Loucy (cell line): Measurements from ENCODE around the gene GPATCH2L.

Source experiments
- H2AFZ ChIP-seq: fragments of 200-600 bp; sonication (generic); 2 replicates; pipeline ENCODE4 v1.6.0; 2016; ENCODE audit warnings: antibody characterized with exemption, mild to moderate bottlenecking, low read length, moderate library complexity
- H3F3A ChIP-seq: fragments of 200-600 bp; 2 replicates; pipeline ENCODE4 v1.6.0; 2016; ENCODE audit warnings: antibody characterized with exemption, low read depth, mild to moderate bottlenecking
- H3K27me3 ChIP-seq: fragments of 200-600 bp; sonication (generic); 2 replicates; pipeline ENCODE4 v1.6.1; 2014; ENCODE audit warnings: low read length, mild to moderate bottlenecking; ENCODE audit not compliant: insufficient read depth, poor library complexity, severe bottlenecking
- H3K36me3 ChIP-seq: fragments of 200-600 bp; sonication (generic); 2 replicates; pipeline ENCODE4 v1.6.1; 2016; ENCODE audit warnings: low read length; ENCODE audit not compliant: insufficient read depth
- H3K4me1 ChIP-seq: fragments of 200-600 bp; sonication (generic); 2 replicates; pipeline ENCODE4 v1.5.1; 2014; ENCODE audit warnings: low read length, mild to moderate bottlenecking; ENCODE audit not compliant: insufficient read depth, poor library complexity, severe bottlenecking
- H3K4me2 ChIP-seq: fragments of 200-600 bp; sonication (generic); 2 replicates; pipeline ENCODE4 v1.6.0; 2014; ENCODE audit warnings: antibody characterized with exemption, low read length, low read depth, mild to moderate bottlenecking; ENCODE audit not compliant: poor library complexity, severe bottlenecking
- H3K4me3 ChIP-seq: fragments of 200-600 bp; sonication (generic); 2 replicates; pipeline ENCODE4 v1.5.1; 2014; ENCODE audit warnings: low read length, mild to moderate bottlenecking, mixed read lengths; ENCODE audit not compliant: poor library complexity, severe bottlenecking
- H3K79me2 ChIP-seq: fragments of 200-600 bp; sonication (generic); 2 replicates; pipeline ENCODE4 v1.6.1; 2014; ENCODE audit warnings: low read length; ENCODE audit not compliant: insufficient read depth
- H3K9ac ChIP-seq: fragments of 200-600 bp; sonication (generic); 2 replicates; pipeline ENCODE4 v1.6.0; 2014; ENCODE audit warnings: mild to moderate bottlenecking, low read depth, low read length, moderate library complexity; ENCODE audit not compliant: poor library complexity, severe bottlenecking
- H3K9me2 ChIP-seq: fragments of 200-600 bp; sonication (generic); replicated peaks from 2 replicates; pipeline ENCODE4 v1.6.1; 2016; ENCODE audit warnings: low read depth, low read length, mixed read lengths
- H3K9me3 ChIP-seq: fragments of 200-600 bp; sonication (generic); 2 replicates; pipeline ENCODE4 v1.6.1; 2014; ENCODE audit warnings: mild to moderate bottlenecking, antibody characterized with exemption, low read length, low read depth; ENCODE audit not compliant: insufficient read depth
- H4K20me1 ChIP-seq: fragments of 200-600 bp; sonication (generic); 2 replicates; pipeline ENCODE4 v1.6.0; 2014; ENCODE audit warnings: antibody characterized with exemption, low read length, mild to moderate bottlenecking; ENCODE audit not compliant: insufficient read depth, poor library complexity, severe bottlenecking
- CTCF ChIP-seq: fragments of 200-600 bp; sonication (generic); conservative IDR thresholded peaks from 2 replicates; pipeline ENCODE4 v1.5.1; 2014; ENCODE audit warnings: mild to moderate bottlenecking, antibody characterized with exemption, low read length
- EZH2phosphoT487 ChIP-seq: fragments of 200-600 bp; IDR thresholded peaks from 2 replicates; pipeline ENCODE4 v1.6.1; 2018; ENCODE audit warnings: antibody characterized with exemption, mild to moderate bottlenecking, moderate library complexity, borderline replicate concordance

GPATCH2L gene

GRCh38 chr14:76245097-76245496 lies 93.4 kb downstream of the GPATCH2L start:
- no peak overlapping the region for H3K4me3 ChIP-seq
- H3K9ac ChIP-seq = no peak overlapping the region
- H3K27me3 ChIP-seq = no peaks in the 10 kb centered on the region
- no peak overlapping the region for H2AFZ ChIP-seq
- no peaks in the 10 kb centered on the region for H3K36me3 ChIP-seq
- no peak overlapping the region for H3K4me2 ChIP-seq
- H3K9me2 ChIP-seq = no peaks in the 10 kb centered on the region
- H4K20me1 ChIP-seq = no peaks in the 10 kb centered on the region
- TF ChIP-seq CTCF (no peak), EZH2phosphoT487 (no peak)
- H3K4me1 ChIP-seq = peaks cover 6% of the 10 kb centered on the region
- no peaks in the 10 kb centered on the region for H3K79me2 ChIP-seq
- no peaks in the 10 kb centered on the region for H3F3A ChIP-seq
- 0 out of 2 replicates have a peak, but pooled peaks cover 5% of the 10 kb centered on the region for H3K9me3 ChIP-seq

- Histone ChIP-seq H3K4me3 (no peak overlapping the region), H3K4me2 (no peak overlapping the region), H3K27me3 (no peaks in the 10 kb centered on the region), H3K79me2 (no peaks in the 10 kb centered on the region), H2AFZ (no peak overlapping the region), H3F3A (no peaks in the 10 kb centered on the region), H4K20me1 (no peaks in the 10 kb centered on the region), H3K9me3 (no peaks in the 10 kb centered on the region), H3K36me3 (no peaks in the 10 kb centered on the region), H3K9ac (no peak overlapping the region), H3K4me1 (peaks cover 6% of the 10 kb centered on the region), H3K9me2 (no peaks in the 10 kb centered on the region)
- TF ChIP-seq CTCF (no peak), EZH2phosphoT487 (no peak)
Observed at GRCh38 chr14:76250302-76250701, 98.6 kb downstream of the GPATCH2L start.

- Histone ChIP-seq H3F3A (no peaks in the 10 kb centered on the region), H4K20me1 (no peaks in the 10 kb centered on the region), H3K36me3 (no peaks in the 10 kb centered on the region), H2AFZ (no peak overlapping the region), H3K4me3 (no peak overlapping the region), H3K79me2 (no peaks in the 10 kb centered on the region), H3K9me2 (no peaks in the 10 kb centered on the region), H3K4me1 (peaks cover 6% of the 10 kb centered on the region), H3K9me3 (no peaks in the 10 kb centered on the region), H3K4me2 (no peak overlapping the region), H3K9ac (no peak overlapping the region), H3K27me3 (no peaks in the 10 kb centered on the region)
- TF ChIP-seq EZH2phosphoT487 (no peak), CTCF (no peak)
Observed at GRCh38 chr14:76252471-76252870, 100.7 kb downstream of the GPATCH2L start.
